HepG2 (cell line): Measurements from ENCODE around the gene UBXN6. TPM values are rescaled to one million over a fixed set of nuclear protein-coding genes. Genes with fewer than 3 reads are reported as not detected.

Experiments used
- RELA ChIP-seq: sonication (generic); formaldehyde crosslinking; IDR thresholded peaks from 2 replicates; pipeline ENCODE4 v1.4.0; 2020; ENCODE audit warnings: missing genetic modification reagents
- ZNF383 ChIP-seq: sonication (generic); formaldehyde crosslinking; IDR thresholded peaks from 2 replicates; pipeline ENCODE4 v1.4.0; 2020; ENCODE audit warnings: missing genetic modification reagents, mild to moderate bottlenecking, borderline replicate concordance
- ZNF510 ChIP-seq: sonication (generic); formaldehyde crosslinking; IDR thresholded peaks from 2 replicates; pipeline ENCODE4 v1.4.0; 2020; ENCODE audit warnings: low read depth, mild to moderate bottlenecking, missing genetic modification reagents
- polyA plus RNA-seq, 8 experiments: library from polyadenylated mRNA; depleted of rRNA in 3 of 8; stranded (reverse) in 7 of 8; unstranded in 1 of 8; fragments of >200 nt; fragmentation: Illumina TruSeq in 4 of 8; extraction: Trizol in 4 of 8; gene quantifications; 2 replicates each; pipeline versions ENCODE4 v1.2.1 to v1.2.3, GENCODE V29; 2011 to 2016; ENCODE audit warnings: low read depth in 4 of 8, missing spikeins in 1 of 8, mixed read lengths in 1 of 8; ENCODE audit not compliant: insufficient read depth in 1 of 8
- total RNA-seq, 5 experiments: library from RNA; depleted of rRNA; stranded (reverse); fragments of >200 nt; fragmentation: Illumina TruSeq; extraction: Trizol; gene quantifications; 2 replicates each; pipeline ENCODE4 v1.2.3, GENCODE V29; 2016; ENCODE audit warnings: low read depth in 1 of 5
- TF ChIP-seq, protein P1 (sequence below), 2 experiments: fragments of 450-650 bp in 1 of 2; sonication (generic) in 1 of 2; formaldehyde crosslinking in 1 of 2; IDR thresholded peaks; 2 replicates each; pipeline versions ENCODE4 v1.6.1 to v1.8.0; 2016 to 2022; ENCODE audit warnings: antibody characterized with exemption in 1 of 2, mild to moderate bottlenecking in 1 of 2, missing genetic modification reagents in 1 of 2
- TF ChIP-seq, protein P2 (sequence below): sonication (generic); formaldehyde crosslinking; IDR thresholded peaks from 2 replicates; pipeline ENCODE4 v1.4.0; 2020; ENCODE audit warnings: low read depth, missing genetic modification reagents

Gene UBXN6
- total and polyA plus RNA-seq, 2 of the 13 experiments (the other 11 are each of a cell fraction or from before 2014, with no cell fraction given), result 34.9 to 35.5 TPM

DNA sequence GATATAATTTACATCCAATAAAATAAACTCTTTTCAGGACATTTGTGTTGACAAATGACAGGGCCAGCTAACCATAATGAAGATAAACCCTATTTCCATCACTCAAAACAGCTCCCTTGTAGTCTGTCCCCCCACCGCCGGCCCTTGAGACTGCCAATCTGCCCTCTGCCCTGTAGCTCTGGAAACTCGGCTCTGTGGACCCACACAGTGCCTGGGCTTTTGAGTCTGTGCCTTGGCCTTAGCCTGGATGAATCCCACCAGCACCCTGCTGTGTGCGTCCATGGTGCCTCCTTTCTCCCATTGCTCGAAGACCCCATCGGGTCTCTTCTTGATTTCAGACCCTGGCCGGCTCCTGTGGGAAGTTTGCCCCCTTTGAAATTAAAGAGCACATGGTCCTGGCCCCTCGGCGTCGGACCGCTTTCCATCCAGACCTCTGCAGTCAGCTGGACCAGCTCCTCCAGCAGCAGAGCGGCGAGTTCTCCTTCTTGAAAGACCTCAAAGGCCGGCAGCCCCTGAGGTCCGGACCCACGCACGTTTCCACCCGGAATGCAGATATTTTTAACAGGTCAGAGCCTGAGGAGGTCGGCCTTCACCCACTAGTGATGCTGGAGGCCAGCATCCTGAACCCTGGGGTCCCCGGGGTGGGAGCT lies 29.1 kb downstream of the UBXN6 start (continued):
- TF ChIP-seq, protein P1, sequence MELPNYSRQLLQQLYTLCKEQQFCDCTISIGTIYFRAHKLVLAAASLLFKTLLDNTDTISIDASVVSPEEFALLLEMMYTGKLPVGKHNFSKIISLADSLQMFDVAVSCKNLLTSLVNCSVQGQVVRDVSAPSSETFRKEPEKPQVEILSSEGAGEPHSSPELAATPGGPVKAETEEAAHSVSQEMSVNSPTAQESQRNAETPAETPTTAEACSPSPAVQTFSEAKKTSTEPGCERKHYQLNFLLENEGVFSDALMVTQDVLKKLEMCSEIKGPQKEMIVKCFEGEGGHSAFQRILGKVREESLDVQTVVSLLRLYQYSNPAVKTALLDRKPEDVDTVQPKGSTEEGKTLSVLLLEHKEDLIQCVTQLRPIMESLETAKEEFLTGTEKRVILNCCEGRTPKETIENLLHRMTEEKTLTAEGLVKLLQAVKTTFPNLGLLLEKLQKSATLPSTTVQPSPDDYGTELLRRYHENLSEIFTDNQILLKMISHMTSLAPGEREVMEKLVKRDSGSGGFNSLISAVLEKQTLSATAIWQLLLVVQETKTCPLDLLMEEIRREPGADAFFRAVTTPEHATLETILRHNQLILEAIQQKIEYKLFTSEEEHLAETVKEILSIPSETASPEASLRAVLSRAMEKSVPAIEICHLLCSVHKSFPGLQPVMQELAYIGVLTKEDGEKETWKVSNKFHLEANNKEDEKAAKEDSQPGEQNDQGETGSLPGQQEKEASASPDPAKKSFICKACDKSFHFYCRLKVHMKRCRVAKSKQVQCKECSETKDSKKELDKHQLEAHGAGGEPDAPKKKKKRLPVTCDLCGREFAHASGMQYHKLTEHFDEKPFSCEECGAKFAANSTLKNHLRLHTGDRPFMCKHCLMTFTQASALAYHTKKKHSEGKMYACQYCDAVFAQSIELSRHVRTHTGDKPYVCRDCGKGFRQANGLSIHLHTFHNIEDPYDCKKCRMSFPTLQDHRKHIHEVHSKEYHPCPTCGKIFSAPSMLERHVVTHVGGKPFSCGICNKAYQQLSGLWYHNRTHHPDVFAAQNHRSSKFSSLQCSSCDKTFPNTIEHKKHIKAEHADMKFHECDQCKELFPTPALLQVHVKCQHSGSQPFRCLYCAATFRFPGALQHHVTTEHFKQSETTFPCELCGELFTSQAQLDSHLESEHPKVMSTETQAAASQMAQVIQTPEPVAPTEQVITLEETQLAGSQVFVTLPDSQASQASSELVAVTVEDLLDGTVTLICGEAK (IDR thresholded peaks at IDR 0.05), result no peak
- TF ChIP-seq, protein P1 (CRISPR knock-in tag; IDR thresholded peaks at IDR 0.05), result no peak
- TF ChIP-seq RELA (no peak), ZNF383 (CRISPR knock-in tag) (no peak), ZNF510 (CRISPR knock-in tag) (no peak)
- TF ChIP-seq, protein P2, sequence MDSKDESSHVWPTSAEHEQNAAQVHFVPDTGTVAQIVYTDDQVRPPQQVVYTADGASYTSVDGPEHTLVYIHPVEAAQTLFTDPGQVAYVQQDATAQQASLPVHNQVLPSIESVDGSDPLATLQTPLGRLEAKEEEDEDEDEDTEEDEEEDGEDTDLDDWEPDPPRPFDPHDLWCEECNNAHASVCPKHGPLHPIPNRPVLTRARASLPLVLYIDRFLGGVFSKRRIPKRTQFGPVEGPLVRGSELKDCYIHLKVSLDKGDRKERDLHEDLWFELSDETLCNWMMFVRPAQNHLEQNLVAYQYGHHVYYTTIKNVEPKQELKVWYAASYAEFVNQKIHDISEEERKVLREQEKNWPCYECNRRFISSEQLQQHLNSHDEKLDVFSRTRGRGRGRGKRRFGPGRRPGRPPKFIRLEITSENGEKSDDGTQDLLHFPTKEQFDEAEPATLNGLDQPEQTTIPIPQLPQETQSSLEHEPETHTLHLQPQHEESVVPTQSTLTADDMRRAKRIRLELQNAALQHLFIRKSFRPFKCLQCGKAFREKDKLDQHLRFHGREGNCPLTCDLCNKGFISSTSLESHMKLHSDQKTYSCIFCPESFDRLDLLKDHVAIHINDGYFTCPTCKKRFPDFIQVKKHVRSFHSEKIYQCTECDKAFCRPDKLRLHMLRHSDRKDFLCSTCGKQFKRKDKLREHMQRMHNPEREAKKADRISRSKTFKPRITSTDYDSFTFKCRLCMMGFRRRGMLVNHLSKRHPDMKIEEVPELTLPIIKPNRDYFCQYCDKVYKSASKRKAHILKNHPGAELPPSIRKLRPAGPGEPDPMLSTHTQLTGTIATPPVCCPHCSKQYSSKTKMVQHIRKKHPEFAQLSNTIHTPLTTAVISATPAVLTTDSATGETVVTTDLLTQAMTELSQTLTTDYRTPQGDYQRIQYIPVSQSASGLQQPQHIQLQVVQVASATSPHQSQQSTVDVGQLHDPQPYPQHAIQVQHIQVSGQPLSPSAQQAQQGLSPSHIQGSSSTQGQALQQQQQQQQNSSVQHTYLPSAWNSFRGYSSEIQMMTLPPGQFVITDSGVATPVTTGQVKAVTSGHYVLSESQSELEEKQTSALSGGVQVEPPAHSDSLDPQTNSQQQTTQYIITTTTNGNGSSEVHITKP, result no peak
